PC-3 (cell line): Measurements from ENCODE around the gene JPH3.

Experiments
- EZH2 ChIP-seq: fragments of 300-600 bp; sonication (generic); IDR thresholded peaks from one replicate; pipeline ENCODE4 v1.6.1; 2017; ENCODE audit warnings: antibody characterized with exemption, mild to moderate bottlenecking, low read length; ENCODE audit not compliant: unreplicated experiment
- EZH2phosphoT487 ChIP-seq: fragments of 300-600 bp; sonication (generic); IDR thresholded peaks from 2 replicates; pipeline ENCODE4 v1.6.1; 2018; ENCODE audit warnings: mild to moderate bottlenecking, antibody characterized with exemption, low read length, borderline replicate concordance
- TF ChIP-seq, protein P1 (sequence below): fragments of 300-600 bp; sonication (generic); conservative IDR thresholded peaks from 2 replicates; pipeline ENCODE4 v1.5.1; 2017; ENCODE audit warnings: antibody characterized with exemption, low read depth, mild to moderate bottlenecking, low read length

DNA sequence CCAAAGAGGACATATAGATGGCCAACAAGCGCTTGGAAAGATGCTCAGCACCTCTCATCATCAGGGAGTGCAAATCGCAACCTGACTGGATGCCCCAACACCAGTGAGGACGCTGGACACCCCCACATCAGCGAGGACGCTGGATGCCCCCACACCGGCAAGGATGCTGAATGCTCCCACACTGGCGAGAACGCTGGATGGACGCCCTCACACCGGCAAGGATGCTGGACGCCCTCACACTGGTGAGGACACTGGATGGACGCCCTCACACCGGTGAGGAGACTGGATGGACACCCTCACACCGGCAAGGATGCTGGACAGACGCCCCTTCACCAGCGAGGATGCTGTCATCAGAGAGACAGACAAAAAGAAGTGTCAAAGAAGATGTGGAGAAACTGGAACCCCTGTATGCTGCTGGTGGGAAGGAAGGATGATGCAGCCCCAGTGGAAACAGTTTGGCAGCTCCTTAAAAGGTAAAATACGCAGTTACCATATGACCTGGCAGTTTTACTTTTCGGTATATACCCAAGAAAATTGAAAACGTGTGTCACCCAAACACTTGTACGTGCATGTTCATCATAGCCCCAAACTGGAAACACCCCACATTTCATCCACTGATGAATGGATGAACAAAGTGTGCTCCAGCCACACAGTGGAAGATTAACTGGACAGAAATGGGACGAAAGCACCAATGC lies 10.1 kb upstream of the JPH3 start:
- TF ChIP-seq, protein P1, sequence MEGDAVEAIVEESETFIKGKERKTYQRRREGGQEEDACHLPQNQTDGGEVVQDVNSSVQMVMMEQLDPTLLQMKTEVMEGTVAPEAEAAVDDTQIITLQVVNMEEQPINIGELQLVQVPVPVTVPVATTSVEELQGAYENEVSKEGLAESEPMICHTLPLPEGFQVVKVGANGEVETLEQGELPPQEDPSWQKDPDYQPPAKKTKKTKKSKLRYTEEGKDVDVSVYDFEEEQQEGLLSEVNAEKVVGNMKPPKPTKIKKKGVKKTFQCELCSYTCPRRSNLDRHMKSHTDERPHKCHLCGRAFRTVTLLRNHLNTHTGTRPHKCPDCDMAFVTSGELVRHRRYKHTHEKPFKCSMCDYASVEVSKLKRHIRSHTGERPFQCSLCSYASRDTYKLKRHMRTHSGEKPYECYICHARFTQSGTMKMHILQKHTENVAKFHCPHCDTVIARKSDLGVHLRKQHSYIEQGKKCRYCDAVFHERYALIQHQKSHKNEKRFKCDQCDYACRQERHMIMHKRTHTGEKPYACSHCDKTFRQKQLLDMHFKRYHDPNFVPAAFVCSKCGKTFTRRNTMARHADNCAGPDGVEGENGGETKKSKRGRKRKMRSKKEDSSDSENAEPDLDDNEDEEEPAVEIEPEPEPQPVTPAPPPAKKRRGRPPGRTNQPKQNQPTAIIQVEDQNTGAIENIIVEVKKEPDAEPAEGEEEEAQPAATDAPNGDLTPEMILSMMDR = no peak
- no peak for TF ChIP-seq EZH2
- no peak for TF ChIP-seq EZH2phosphoT487
